Left renal pelvis (tissue), 4 donors: ENCODE measurements around the gene VPS45. TPM values are rescaled to one million over a fixed set of nuclear protein-coding genes. Genes with fewer than 3 reads are reported as not detected.
"Not testable (repeated sequence)": the region's sequence is repeated elsewhere in the genome, so short reads cannot be mapped to it uniquely, and the experiment has no call there.

Experiments
- DNase-seq, 4 donors: peaks; one replicate each; pipeline ENCODE4 v3.0.0-alpha.2; 2013; ENCODE audit warnings: low read depth in 4 of 4, low spot score in 3 of 4
- polyA plus RNA-seq, 4 donors: library from polyadenylated mRNA; unstranded; fragments of 120-200 nt; gene quantifications; one replicate each; pipeline ENCODE4 v1.2.1, GENCODE V29; 2013; ENCODE audit not compliant: insufficient read length in 4 of 4

Gene VPS45
- polyA plus RNA-seq, 4 donors = 64.1 to 83.9 (median 67.2) TPM

DNA sequence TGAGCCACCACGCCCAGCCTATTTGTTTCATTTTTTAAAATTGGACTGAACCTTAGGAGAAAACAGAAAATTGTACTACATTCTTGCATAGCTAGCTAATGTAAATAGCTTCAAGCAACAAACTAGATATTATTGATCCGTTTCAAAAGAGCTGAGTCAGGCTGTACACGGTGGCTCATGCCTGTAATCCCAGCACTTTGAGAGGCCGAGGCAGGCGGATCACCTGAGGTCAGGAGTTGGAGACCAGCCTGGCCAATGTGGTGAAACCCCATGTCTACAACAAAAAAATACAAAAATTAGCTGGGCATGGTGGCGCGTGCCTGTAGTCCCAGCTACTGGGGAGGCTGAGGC lies 118.8 kb downstream of the VPS45 start:
- DNase-seq = not testable (repeated sequence)

DNA sequence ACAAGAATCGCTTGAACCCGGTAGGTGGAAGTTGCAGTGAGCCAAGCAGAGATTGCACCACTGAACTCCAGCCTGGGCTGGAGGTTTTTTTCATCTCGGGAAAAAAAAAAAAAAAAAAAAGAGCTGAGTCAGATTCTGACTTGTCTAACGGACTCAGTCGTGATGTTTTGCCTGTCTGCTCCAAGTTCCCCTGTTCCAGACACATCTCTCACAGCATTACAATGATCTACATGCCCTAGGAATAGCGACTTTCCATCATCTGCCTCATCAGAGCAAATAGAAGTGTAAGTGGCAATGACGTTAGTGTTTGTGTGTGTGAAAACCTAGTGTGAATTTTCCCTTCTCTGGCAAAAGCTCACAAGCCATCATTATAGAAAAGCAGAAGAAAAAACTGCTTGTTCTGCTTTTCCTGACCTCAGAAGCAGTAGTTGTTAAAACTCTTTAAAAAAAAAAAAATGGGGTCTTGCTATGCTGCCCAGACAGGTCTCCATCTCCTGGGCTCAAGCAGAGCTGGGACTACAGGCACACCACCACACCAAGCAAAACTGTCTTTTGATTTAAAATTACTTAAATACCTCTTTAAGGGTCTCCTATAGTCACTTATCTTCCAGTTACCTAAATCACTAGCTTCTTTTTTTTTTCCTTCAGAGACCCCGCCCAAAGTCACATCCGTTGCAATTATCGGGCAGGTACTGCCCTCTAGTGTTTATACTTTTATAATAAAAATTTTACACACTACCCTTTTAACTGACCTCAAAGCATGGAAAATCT lies 119.4 kb downstream of the VPS45 start:
- no peak for DNase-seq

DNA sequence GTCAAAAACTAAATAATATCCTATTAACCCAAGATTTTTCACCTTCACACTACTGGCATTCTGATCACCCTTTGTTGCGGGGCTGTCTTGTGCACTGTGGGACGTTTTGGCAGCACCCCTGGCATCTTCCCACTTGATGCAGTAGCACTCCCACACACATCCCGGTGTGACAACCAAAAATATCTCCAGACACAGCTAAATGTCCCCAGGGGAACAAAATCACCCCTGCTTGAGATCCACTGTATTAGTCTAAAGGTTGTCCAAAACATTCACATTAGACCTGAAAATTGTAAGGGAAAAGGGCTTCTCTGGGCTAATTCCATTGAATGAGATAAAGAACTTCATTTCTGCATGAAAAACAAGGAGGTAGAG lies 120.0 kb downstream of the VPS45 start:
- DNase-seq = no peak

DNA sequence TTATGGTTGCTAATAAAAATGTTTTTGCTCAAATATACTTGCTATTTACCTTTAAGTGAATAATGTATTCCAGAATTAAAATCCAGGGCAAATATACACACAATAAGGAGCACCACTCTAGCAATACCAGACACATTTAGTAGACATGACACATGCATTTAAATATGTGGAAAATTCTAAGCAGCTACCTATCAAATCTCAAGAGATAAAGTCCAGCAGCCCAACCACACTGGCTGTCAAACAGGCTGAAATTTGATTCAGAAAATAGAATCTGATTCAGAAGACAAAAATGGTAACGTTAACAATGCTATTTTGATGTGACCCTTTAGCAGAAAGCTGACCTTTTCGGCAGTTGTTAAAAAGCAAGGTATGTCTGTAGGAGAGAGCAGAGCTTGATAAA lies 124.4 kb downstream of the VPS45 start:
- DNase-seq = no peak

DNA sequence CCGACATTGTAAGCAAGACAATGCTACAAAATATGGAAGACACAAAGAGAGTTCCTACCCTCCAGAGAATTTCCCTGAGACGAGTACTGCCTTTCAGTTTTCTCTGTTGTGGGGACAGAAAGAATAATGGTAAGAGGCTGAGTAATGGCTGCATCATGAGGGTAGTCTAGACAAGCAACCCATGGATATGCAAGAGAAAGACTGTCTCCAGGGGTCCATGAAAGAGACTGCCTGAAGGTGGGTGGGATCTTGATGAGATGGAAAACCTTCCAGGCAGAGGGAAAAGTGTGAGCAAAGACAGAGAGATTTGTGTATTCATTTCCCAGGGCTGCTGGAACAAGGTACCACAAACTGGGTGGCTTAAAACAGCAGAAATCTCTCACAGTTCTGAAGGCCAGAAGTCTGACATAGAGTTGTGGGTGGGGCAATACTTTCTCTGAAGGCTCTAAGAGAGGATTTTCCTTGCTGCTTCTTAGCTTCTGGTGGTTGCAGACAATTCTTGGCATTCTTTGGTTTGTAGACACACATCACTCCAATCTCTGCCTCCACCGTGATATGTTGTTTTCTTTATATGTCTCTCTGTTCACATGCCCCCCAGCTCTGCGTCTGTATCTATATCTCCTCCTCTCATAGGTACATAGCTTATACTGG lies 126.9 kb downstream of the VPS45 start:
- DNase-seq = no peak

Other genes with a start within 250 kb of the VPS45 start
- gene BOLA1, start 168.2 kb upstream of the VPS45 start, polyA plus RNA-seq = 10 to 100 TPM; 15.8 to 27.7 (median 18.9) TPM
- 10 to 100 TPM in 1 of 4 donors, 1 to 10 TPM in 3; 7.8 to 13.3 (median 8.0) TPM for gene SV2A, start 149.9 kb upstream of the VPS45 start, polyA plus RNA-seq
- gene SF3B4, start 140.0 kb upstream of the VPS45 start, polyA plus RNA-seq = 10 to 100 TPM; 69.0 to 88.6 (median 80.0) TPM
- 10 to 100 TPM; 27.8 to 34.3 (median 32.4) TPM for gene MTMR11, start 130.9 kb upstream of the VPS45 start, polyA plus RNA-seq
- gene OTUD7B, start 57.0 kb upstream of the VPS45 start, polyA plus RNA-seq = 10 to 100 TPM; 17.7 to 21.7 (median 18.8) TPM
- 10 to 100 TPM; 42.5 to 67.2 (median 57.4) TPM for gene PLEKHO1, start 82.1 kb downstream of the VPS45 start, polyA plus RNA-seq
- 100 to 1,000 TPM in 3 of 4 donors, 10 to 100 TPM in 1; 68.0 to 142 (median 115) TPM for gene ANP32E, start 168.3 kb downstream of the VPS45 start, polyA plus RNA-seq
- gene CA14, start 190.0 kb downstream of the VPS45 start, polyA plus RNA-seq = 1 to 10 TPM; 3.3 to 8.5 (median 5.8) TPM
- gene APH1A, start 201.2 kb downstream of the VPS45 start, polyA plus RNA-seq = 100 to 1,000 TPM; 165 to 195 (median 178) TPM
- 10 to 100 TPM; 40.9 to 74.0 (median 51.7) TPM for gene C1orf54, start 205.0 kb downstream of the VPS45 start, polyA plus RNA-seq
- gene CIART, start 214.8 kb downstream of the VPS45 start, polyA plus RNA-seq = 1 to 10 TPM; 7.0 to 9.8 (median 7.8) TPM
- gene MRPS21, start 226.1 kb downstream of the VPS45 start, polyA plus RNA-seq = 10 to 100 TPM; 50.9 to 80.5 (median 67.9) TPM